Mesothelial cell of epicardium (in vitro differentiated cells): ENCODE measurements around the gene CASP12. TPM values are rescaled to one million over a fixed set of nuclear protein-coding genes. Genes with fewer than 3 reads are reported as not detected.

Source experiments
- DNase-seq, 2 experiments: peaks; one replicate each; pipeline ENCODE4 v3.0.0; 2021; ENCODE audit warnings: low spot score in 2 of 2; ENCODE audit not compliant: unreplicated experiment in 2 of 2
- H3K27ac Mint-ChIP-seq: 2 replicates; pipeline ENCODE4 v1.8.0; 2021; ENCODE audit warnings: mixed read lengths
- H3K27me3 Mint-ChIP-seq: 2 replicates; pipeline ENCODE4 v1.8.0; 2021; ENCODE audit warnings: low read depth, mixed read lengths
- H3K36me3 Mint-ChIP-seq: 2 replicates; pipeline ENCODE4 v1.8.0; 2021; ENCODE audit warnings: mixed read lengths
- H3K4me1 Mint-ChIP-seq: 2 replicates; pipeline ENCODE4 v1.8.0; 2021; ENCODE audit warnings: mixed read lengths
- H3K4me3 Mint-ChIP-seq: 2 replicates; pipeline ENCODE4 v1.8.0; 2021; ENCODE audit warnings: mild to moderate bottlenecking, moderate library complexity, mixed read lengths
- H3K9me3 Mint-ChIP-seq: 2 replicates; pipeline ENCODE4 v1.8.0; 2021; ENCODE audit warnings: mixed read lengths
- total RNA-seq: library from RNA; stranded (reverse); gene quantifications from 3 replicates; pipeline ENCODE4 v1.2.1, GENCODE V29; 2021
- TF ChIP-seq, protein P1 (sequence below): fragments of 200-600 bp; sonication (generic); IDR thresholded peaks from one replicate; pipeline ENCODE4 v1.5.0; 2021; ENCODE audit warnings: antibody characterized with exemption; ENCODE audit not compliant: unreplicated experiment

CASP12 gene
- total RNA-seq, 1 donor from 2014 or later = not detected

DNA sequence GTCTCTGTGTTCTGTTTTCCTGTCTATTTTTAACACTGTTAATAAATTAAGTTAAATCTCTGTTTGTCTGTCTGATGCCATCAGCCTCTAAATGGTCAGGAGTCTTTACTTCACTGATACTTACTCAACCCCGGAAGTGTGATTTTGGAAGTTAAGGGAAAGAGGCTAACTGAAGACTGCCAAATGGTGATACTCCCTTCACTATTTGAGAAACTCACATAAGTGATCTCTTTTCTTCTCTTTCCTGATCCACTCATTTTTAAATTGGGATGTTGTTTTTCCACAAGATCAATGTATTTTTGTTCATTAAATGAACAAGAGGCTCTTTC lies 389 bp upstream of the CASP12 start:
- no peak overlapping the region for H3K4me3 Mint-ChIP-seq
- TF ChIP-seq, protein P1, sequence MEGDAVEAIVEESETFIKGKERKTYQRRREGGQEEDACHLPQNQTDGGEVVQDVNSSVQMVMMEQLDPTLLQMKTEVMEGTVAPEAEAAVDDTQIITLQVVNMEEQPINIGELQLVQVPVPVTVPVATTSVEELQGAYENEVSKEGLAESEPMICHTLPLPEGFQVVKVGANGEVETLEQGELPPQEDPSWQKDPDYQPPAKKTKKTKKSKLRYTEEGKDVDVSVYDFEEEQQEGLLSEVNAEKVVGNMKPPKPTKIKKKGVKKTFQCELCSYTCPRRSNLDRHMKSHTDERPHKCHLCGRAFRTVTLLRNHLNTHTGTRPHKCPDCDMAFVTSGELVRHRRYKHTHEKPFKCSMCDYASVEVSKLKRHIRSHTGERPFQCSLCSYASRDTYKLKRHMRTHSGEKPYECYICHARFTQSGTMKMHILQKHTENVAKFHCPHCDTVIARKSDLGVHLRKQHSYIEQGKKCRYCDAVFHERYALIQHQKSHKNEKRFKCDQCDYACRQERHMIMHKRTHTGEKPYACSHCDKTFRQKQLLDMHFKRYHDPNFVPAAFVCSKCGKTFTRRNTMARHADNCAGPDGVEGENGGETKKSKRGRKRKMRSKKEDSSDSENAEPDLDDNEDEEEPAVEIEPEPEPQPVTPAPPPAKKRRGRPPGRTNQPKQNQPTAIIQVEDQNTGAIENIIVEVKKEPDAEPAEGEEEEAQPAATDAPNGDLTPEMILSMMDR = no peak
- peaks cover 14% of the 10 kb centered on the region for H3K9me3 Mint-ChIP-seq
- no peak for DNase-seq
- H3K36me3 Mint-ChIP-seq = no peaks in the 10 kb centered on the region
- no peaks in the 10 kb centered on the region for H3K27me3 Mint-ChIP-seq
- peak overlapping the region; percentile 19 for H3K27ac Mint-ChIP-seq
- peaks cover 21% of the 10 kb centered on the region for H3K4me1 Mint-ChIP-seq

DNA sequence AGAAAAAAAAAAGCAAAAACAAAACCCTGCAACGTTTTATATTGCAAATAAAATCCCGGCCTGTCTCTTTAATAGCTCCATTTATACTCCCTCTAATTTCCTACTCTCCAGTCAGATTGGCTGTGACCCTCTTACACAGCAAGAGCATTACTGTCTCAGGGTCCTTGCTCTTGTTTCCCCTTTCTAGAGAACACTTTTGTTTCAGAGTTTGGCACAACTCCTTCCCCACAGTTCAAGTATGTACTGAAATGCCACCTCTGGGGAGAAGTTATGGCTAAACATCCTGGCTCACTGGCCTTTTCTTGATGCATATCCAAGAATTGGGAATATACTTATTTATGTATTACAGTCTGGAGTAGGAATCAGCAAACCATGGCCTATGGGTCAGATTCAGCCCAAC lies 2.6 kb downstream of the CASP12 start:
- Mint-ChIP-seq H3K27ac (no peak overlapping the region), H3K4me1 (peaks cover 30% of the 10 kb centered on the region), H3K36me3 (no peaks in the 10 kb centered on the region), H3K9me3 (peaks cover 6% of the 10 kb centered on the region), H3K27me3 (no peaks in the 10 kb centered on the region), H3K4me3 (no peak overlapping the region)
- no peak for DNase-seq
- TF ChIP-seq, protein P1 = no peak

DNA sequence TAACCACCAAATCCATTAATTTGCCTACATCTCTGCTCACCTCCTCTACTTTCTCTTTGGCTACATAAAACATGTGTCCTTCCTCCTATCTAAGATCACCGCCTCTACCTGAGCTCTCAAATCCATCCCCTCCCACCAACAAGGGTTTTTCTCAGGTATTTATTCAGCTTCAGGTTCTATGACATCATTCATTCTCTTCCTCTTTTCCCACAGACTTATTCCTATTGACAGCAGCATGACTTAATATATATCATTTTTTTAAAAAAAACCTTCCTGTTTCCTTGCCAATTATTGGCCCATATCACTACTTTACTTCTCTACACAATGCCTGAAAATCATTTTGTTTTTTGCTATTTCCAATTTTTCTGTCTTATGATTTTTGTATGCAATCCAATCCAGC lies 4.4 kb downstream of the CASP12 start:
- Mint-ChIP-seq H3K36me3 (no peaks in the 10 kb centered on the region), H3K27me3 (no peaks in the 10 kb centered on the region), H3K4me3 (no peak overlapping the region), H3K9me3 (peaks cover 3% of the 10 kb centered on the region), H3K27ac (no peak overlapping the region), H3K4me1 (peaks cover 30% of the 10 kb centered on the region)
- no peak for DNase-seq
- TF ChIP-seq, protein P1 = no peak

DNA sequence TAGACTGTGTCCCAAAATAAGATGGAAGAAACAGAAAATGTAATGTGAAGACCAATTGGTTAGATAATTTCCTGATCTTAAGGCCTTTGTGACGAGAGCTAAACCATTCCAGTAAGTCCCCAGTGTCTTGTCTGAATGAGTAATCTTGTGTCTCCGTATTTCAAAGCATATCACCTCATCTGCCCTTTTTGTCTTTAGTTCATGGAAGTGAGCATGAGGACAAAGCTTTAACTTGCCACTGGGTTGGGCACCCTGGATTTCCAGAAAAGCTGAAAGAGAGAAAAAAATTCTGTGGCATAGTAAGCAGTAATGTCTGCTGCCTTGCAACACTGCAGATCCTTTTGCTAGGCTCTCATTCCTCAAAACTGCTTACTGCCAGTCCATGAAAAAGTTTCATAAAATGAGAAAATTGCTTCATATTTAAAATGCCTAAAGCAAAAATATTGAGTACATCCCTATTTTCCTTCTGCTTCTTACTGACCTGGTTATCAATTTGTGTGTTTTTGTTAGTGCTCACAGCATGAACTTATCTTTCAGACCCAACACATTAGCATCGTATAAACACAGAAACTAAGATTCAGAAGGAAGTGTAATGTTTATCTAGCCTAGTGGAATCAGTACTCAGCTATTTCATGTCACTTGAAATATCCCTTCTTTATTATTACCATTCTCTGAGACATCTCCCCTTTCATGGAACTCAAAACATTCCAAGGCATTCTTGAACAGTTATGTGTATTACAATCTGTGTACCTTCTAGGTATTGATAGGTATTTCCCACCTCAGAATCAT lies 5.3 kb downstream of the CASP12 start:
- TF ChIP-seq, protein P1 = no peak
- H3K4me3 Mint-ChIP-seq = no peak overlapping the region
- peaks cover 6% of the 10 kb centered on the region for H3K9me3 Mint-ChIP-seq
- DNase-seq = no peak
- H3K4me1 Mint-ChIP-seq = peaks cover 23% of the 10 kb centered on the region
- no peaks in the 10 kb centered on the region for H3K27me3 Mint-ChIP-seq
- H3K36me3 Mint-ChIP-seq = no peaks in the 10 kb centered on the region
- H3K27ac Mint-ChIP-seq = no peak overlapping the region

DNA sequence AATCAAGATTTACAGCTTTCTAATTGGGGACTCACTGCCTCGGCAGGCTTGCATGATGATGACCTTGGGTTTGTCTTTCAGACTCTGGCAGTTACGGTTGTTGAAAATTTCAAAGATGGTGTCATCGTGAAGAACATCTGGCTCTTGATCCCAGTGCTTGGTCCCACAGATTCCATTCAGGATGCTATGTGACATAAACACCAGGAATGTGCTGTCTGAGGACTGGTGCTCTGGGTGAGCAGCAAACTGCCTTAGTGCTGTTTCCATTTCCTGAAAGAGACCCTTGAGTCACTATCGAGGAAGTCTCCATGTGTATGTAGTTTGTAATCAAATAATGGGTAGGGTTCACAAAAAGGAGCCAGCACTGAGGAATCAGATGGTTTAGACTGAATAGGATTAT lies 7.1 kb downstream of the CASP12 start:
- no peaks in the 10 kb centered on the region for H3K27me3 Mint-ChIP-seq
- H3K9me3 Mint-ChIP-seq = peaks cover 10% of the 10 kb centered on the region
- H3K4me1 Mint-ChIP-seq = peaks cover 20% of the 10 kb centered on the region
- TF ChIP-seq, protein P1 = no peak
- no peak for DNase-seq
- no peak overlapping the region for H3K4me3 Mint-ChIP-seq
- H3K36me3 Mint-ChIP-seq = no peaks in the 10 kb centered on the region
- no peak overlapping the region for H3K27ac Mint-ChIP-seq
